ENCODE data around the gene CAMK2D.

GRCh38 chr4:113435893-113436292 is 325.6 kb downstream of the CAMK2D start:
- no peak for TF ChIP-seq PATZ1 (CRISPR knock-in tag; IDR thresholded peaks at IDR 0.05; ENCODE audit: borderline replicate concordance)
- TF ChIP-seq ZFP30 (CRISPR knock-in tag; IDR thresholded peaks at IDR 0.05) = no peak
- TF ChIP-seq ZNF70 (CRISPR knock-in tag; IDR thresholded peaks at IDR 0.05) = no peak
- TF ChIP-seq TSHZ2 (CRISPR knock-in tag; IDR thresholded peaks at IDR 0.05) = no peak
- TF ChIP-seq SNAI2 (CRISPR knock-in tag; IDR thresholded peaks at IDR 0.05) = no peak
